Cardiac fibroblast (primary cell): Measurements from ENCODE around the gene SP7.

Experiments used
- DNase-seq, 2 donors: peaks; one replicate each; pipeline versions ENCODE4 v3.0.0 to v3.0.0-alpha.2; 2010; ENCODE audit warnings: low read depth in 2 of 2
- H3K4me3 ChIP-seq, 2 donors: replicated peaks in 1 of 2; 1 replicate in 1 of 2; 2 replicates in 1 of 2; pipeline ENCODE4 v1.5.1; 2011; ENCODE audit warnings: low read depth in 2 of 2, low read length in 2 of 2, mild to moderate bottlenecking in 2 of 2, moderate library complexity in 1 of 2
- TF ChIP-seq, protein P1 (sequence below): IDR thresholded peaks from one replicate; pipeline ENCODE4 v1.5.1; 2011; ENCODE audit warnings: low read depth, mild to moderate bottlenecking, low read length, inconsistent platforms

Gene SP7

DNA sequence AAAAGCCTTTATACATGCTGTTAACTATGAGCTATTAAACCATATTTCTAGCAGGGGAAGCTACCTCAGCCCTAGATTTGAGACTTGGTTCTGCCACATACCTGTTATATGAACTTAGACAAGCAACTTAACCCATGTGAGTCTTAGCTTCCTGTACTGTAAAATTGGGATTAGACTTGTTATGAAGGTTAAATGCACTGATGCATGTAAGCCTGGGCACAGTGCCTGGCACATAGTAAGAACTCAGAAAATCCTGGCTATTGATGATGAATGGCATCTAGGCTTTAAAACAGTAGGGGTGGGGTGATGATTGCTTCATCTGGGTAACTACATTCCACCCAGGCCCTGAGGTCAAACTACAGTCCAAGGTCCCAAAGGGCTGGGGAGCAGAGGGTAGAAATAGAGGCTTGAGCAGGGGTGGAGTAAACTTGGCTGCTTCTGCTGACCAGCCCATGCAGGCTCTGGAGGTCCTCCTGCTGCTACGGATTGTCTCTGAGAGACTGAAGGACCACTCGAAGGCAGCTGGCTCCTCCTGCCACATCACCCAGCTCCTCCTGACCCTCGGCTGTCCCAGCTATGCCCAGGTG lies 56.8 kb downstream of the SP7 start:
- no peak for DNase-seq
- H3K4me3 ChIP-seq: no peak overlapping the region
- TF ChIP-seq, protein P1, sequence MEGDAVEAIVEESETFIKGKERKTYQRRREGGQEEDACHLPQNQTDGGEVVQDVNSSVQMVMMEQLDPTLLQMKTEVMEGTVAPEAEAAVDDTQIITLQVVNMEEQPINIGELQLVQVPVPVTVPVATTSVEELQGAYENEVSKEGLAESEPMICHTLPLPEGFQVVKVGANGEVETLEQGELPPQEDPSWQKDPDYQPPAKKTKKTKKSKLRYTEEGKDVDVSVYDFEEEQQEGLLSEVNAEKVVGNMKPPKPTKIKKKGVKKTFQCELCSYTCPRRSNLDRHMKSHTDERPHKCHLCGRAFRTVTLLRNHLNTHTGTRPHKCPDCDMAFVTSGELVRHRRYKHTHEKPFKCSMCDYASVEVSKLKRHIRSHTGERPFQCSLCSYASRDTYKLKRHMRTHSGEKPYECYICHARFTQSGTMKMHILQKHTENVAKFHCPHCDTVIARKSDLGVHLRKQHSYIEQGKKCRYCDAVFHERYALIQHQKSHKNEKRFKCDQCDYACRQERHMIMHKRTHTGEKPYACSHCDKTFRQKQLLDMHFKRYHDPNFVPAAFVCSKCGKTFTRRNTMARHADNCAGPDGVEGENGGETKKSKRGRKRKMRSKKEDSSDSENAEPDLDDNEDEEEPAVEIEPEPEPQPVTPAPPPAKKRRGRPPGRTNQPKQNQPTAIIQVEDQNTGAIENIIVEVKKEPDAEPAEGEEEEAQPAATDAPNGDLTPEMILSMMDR: no peak

- no peak for DNase-seq
- TF ChIP-seq, protein P1: no peak
- H3K4me3 ChIP-seq: no peak overlapping the region
Observed at GRCh38 chr12:53277981-53278380, 58.2 kb downstream of the SP7 start.
